GM19395 (cell line): Measurements from ENCODE around the gene MYH6.
"Not testable (repeated sequence)": the region's sequence is repeated elsewhere in the genome, so short reads cannot be mapped to it uniquely, and the experiment has no call there.

Source experiments
- ATAC-seq: cut with Tn5 transposase; IDR thresholded peaks from one replicate; pipeline ENCODE4 v1.9.1; 2021; ENCODE audit warnings: mild to moderate bottlenecking, moderate library complexity; ENCODE audit not compliant: unreplicated experiment

MYH6 gene

DNA sequence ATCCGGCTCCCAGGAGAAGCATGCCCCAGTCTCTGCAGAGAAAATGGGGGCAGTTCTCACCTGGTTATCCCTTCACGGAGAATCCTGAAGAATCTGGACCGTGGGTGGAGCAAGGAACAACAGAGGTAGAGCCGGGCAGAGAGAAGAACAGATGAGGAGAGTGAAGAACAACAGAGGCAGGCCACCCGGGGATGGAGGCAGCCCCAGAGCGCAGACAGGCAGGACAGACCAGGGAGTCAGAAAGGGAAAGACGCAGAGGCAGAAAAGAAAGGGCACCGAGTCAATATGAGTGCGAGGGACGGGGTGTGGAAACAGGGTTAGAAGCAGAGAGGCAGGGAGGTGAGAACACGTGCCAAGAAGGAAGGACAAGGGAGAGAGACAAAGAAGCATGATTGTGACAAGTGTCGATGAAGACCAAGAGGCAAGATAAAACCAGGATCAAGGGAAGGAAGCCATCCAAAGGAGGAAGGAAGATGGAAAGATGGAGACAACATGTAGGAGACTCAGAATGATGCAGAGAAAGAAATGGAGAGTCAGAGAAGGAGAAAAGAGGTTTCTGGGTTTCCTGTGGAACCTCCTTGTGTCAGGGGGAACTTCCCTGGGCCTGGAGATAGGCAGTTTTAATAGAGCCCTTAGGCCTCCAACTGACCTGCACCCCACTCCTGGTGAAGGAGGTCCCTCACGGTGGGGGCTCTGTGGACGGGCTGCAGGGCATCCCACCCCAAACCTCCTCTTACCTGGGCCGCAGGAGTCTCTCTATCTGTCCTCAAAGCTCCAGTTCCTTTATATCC, at the start of gene MYH6:
Gene MYH6, minus strand, starts transcription at position 758 of the 791 bp plus-strand sequence. CDS start 1,050 bp downstream, outside the sequence.
- ATAC-seq, result no peak

DNA sequence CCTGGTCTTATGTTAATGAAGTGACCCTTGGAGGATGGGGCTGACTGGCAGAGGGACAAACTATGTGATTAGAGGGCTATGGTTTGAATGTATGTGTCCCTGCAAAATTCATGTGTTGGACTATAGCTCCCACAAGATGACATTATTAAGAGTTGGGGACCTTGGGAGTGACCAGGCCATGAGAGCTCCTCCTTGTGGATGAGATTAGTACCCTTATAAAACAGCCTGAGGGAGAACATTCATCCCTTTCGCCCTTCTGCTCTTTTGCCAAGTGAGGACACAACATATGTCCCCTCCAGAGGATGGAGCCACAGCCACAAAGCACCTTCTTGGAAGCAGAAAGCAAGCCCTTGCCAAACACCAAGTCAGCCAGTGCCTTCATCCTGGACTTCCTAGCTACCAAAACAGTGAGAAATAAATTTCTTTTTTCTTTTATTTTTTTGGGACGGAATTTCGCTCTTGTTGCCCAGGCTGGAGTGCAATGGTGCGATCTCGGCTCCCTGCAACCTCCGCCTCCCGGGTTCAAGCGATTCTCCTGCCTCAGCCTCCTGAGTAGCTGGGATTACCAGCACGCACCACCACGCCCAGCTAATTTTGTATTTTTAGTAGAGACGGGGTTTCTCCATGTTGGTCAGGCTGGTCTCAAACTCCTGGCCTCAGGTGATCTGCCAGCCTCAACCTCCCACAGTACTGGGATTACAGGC, 49.0 kb upstream of the MYH6 start:
- not testable (repeated sequence) for ATAC-seq

DNA sequence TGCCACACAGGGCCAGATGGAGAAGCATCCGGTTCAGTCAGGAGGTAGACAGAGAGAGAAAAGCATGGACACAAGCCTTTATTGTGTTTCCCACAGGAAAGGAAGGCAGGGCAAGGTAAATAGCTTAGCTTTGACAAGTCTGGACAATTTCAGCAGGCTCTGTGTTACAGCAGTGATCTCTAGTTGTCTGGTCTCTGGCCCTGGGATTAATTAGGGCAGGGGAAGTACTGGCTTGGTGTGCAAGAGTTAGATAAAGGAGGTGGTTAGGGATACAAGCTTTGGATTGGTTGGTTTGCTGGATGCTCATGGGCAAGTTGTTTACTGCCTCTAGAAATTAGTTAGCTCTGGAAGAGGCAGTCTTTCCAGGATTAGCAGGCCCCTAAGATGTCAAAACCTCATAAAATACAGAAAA, 46.4 kb upstream of the MYH6 start:
- ATAC-seq, result no peak

DNA sequence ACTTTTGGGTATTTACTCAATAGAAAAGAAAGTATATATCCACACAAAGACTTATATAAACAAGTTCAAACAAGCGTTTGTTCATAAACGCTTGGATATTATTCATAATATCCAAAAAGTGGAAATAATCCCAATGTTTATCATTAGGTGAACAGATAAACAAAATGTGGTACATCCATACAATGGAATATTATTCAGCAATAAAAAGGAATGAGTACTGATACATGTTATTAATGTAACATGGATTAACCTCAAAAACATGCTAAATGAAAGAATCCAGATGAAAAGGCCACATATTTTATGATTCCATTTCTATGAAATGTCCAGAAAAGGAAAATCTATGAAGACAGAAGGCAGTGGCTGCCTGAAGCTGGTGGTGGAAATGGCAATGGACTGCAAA, 44.2 kb upstream of the MYH6 start:
- ATAC-seq, result no peak

DNA sequence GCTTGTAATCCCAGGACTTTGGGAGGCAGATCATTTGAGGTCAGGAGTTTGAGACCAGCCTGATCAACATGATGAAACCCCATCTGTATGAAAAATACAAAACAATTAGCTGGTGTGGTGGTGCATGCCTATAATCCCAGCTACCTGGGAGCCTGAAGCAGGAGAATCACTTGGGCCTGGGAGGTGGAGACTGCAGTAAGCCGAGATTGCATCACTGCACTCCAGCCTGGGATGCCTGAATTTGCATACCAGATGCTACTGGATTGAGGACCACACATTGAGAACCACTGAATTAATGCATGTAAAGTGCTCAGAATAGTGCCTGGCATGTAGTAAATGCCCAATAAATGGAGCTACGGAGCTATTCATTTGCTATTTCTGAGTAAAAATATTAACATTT, 42.3 kb upstream of the MYH6 start:
- ATAC-seq, result no peak

DNA sequence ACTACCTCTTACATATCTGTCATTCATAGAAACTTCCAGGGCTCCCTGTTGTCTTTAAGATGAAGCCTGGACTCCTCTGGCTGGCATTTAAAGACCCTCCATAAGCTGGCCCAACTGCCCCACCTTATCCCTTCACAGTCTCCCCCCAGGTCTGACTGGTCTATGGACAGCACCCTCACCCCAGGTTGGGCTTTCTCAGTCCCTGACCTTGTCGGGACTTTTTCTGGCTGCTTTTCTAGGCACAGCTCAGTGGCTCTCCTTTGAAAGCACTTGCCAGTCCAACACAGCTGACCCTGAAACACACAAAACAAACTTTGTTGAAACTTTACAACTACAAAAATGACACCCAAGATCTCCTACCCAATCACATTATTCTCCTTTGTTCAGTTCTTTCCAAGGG, 41.2 kb upstream of the MYH6 start:
- ATAC-seq, result no peak

DNA sequence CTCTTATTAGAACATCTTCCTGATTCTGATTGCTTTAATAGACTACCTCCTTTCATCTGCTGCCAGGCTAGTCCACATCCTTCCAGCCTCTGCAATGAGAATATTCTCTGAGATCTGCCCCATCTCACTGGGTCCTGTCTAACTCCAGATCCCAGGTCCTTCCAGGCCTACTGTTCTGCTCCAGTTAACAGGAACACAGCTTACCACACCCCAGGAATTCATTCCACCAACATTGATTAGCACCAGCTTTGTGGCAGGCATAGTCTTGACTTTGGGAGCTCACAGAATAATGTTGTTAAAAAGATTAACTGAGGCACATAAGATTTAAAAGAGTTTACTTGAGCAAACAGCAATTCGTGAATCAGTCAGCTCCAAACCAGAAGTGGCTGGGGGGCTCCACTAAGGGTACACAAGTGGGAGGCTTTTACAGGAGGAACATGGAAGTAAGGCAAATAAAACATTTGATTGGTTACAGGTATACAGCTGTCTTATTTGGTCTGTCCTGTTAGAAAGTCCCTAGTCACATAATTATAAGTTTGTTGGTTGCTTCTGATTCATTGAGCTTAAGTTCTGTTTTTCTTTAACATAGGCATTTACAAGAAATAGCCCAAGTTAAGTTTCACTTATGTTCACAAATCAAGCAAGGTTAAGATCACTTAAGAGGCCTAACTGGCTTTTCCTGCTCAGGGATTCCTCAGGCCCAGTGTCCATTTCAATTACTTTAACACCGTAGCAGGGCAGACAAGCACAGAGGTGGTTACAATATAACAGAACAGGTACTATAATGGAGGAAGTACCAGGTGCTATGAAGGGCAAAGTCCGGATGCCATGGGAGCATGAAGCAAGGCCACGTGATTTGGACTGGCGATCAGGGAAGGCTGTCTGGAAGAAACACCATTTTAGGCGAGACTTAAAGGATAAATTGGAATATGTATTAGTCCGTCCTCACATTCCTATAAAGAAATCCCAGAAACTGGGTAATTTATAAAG, 39.6 kb upstream of the MYH6 start:
- ATAC-seq, result no peak

DNA sequence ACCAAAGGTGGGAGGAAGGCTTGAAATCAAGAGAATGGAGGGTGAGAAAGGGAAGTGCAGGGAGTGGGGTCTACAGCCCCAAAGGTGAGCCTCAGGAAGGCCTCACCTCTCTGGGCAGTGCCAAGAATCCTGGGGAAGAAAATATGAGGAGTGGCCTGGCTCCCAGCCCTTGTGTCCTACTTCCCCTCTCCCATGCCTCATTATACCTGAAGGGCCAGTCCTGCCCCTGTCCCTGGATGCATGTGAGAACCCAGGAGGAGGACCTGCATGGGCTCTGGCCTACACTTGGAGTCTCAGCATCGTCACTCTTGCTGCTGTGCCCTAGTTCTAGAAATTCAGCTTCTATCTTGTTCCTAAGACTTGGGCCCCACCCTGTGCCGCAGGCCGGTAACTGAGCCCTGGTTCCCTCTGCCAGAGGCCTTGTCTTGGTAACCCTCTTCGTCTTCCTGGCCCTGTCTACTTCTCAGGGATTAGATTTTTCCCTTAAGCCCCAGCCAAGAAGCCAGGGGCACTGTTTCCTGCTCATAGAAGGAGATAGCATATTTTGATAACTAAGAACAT, 38.3 kb upstream of the MYH6 start:
- ATAC-seq, result no peak

DNA sequence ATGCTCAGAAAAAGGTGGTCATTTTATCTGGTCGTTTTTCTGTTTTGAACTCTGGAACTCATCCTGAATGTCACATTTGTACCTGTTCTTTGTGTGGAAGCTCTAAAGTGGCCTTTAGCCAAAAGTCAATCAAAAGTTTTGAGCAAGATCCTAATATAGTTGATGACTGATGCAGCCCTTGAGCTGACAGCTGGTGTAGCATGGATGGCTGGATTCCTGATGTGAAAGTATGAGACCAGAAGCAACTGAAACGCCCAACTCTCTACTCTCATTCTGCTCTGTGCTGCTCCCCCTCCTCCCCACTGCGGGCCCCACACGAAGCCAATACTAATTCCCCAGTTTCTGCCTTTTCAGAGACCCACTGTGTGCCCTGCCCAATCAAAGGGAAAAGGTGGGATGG, 37.7 kb upstream of the MYH6 start:
- ATAC-seq, result no peak

DNA sequence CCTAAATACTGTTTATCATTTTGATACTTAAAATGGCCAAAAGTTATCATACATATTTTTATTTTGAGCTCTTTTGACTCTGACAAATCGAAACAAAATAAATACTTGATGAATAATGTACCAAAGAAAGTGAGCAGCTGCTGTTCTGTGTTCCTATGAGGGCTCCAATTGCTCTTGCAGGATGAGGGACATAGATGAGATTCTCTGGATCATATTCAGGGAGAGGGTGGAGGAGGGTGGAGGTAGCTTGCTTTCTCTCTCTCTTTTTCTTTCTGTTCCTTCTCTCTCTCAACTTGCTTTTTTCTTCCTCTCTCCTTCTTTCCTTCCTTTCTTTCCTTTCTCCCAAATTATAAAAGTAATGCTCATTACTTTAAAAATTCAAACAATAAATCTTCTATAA, 36.2 kb upstream of the MYH6 start:
- no peak for ATAC-seq

DNA sequence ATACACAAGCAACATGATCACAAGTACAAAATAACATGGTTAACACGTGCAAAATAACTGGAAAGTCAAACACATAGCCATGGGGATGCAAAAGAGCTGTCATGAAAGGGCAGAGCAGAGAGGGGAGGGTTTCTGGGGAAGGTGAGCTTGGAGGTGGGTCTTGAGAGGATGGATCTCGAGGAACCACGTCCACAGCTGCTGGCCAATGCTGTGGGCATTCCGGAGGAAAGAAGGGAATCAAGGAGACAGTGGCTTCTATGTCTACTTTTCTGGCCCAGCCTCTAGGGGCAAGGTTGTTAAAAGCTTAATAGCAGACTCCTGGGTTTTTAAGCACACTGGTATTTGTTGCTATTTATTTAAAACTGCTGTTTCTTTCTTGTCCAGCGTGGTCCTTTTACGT, 35.8 kb upstream of the MYH6 start:
- no peak for ATAC-seq

DNA sequence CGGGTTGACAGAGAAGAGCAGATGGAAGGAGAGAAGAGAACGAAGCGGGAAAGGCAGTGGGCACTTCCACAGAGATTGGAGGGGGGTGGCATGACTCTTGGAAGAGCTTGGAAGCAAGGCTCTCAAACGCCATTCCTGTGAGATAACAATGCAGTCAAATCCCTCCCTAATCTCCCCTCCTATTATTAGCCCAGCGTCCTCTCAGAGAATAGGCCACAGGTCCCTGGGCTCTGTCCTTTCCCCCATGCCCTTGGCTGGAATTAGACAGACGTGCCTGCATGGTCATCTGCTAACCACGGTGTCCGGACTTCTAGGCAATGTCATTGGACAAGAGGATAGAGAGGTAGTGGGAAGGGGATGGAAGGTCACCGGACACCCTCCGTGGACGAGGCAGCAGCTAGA, 35.3 kb upstream of the MYH6 start:
- ATAC-seq, result no peak

DNA sequence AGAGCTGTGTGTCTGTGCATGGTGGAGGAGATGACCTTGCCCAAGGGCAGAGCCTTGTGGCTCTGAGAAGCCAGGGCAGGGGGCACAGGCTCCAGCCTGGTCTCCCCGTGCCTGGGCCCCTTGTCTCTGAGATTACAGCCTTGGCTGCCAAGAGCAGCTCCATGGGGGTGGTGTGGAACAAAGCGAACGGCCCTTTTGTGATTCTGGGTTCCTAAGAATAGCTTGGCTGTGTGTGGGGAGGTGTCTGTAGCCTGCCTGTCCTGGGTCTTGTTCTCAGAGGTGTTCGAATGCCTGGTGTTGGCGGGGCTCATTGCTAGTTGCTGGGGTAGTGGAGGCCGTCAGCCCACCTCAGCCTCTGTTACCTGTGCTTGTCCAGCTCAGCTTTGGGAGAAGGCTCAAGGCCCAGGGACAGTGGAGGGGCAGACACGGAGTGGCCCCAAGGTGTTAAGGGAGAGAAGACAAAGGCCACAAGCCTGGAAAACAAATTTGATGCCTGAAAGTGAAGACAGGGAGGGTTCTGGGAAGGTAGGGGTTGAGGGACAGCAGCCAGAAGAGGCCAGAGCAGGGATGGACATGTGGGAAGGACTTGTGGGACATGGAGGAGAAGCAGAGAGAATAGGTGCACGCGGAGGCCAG, 34.8 kb upstream of the MYH6 start:
- ATAC-seq, result no peak

DNA sequence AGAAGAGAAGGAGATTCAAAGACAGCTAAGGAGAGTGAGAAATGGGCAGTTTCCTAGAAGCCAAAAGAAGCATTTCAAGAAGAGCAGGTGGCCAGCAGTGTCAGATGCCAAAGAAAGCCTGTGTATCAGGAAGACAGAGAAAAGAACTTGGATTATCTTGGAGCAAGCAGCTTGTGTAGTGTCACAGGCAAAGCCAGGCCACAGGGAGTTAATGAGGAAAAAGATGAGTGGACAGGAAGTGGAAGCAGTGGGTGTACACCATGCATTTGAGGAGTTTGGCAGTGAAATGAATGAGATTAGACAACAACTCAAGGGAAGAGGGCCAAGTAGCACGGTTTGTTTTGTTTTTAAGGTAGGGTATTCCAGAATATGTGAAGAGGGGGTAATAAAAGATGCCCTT, 33.0 kb upstream of the MYH6 start:
- no peak for ATAC-seq

DNA sequence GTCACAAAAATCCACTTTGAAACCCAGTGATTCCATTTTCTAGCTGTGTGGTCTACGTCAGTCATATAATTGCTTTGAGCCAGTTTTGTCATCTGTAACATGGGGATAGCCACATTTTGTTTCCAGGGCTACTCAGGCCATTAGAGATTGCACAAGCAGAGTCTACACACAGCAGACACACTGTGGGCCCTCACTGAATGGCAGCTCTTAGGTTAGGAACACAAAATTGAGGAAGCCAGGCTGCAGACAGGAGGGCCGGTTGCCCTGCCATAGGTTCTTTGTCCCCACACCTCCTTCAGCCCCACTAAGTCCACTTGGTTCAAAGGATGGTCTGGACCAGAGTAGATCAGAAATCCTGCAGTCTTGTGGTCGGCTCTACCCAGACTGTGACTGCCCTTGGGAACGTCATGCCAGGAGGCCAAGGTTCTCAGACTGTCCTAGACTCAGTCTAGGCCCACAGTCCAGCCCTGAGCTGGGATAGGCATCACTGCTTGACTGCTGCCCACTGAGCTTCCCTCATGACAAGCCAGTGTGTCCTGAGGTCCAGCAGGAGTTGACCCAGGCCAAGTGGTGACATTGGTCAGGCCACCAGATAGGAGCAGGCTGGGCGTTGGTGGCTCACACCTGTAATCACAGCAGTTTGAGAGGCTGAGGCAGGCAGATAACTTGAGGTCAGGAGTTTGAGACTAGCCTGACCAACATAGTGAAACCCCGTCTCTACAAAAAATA, 31.2 kb upstream of the MYH6 start:
- no peak for ATAC-seq

DNA sequence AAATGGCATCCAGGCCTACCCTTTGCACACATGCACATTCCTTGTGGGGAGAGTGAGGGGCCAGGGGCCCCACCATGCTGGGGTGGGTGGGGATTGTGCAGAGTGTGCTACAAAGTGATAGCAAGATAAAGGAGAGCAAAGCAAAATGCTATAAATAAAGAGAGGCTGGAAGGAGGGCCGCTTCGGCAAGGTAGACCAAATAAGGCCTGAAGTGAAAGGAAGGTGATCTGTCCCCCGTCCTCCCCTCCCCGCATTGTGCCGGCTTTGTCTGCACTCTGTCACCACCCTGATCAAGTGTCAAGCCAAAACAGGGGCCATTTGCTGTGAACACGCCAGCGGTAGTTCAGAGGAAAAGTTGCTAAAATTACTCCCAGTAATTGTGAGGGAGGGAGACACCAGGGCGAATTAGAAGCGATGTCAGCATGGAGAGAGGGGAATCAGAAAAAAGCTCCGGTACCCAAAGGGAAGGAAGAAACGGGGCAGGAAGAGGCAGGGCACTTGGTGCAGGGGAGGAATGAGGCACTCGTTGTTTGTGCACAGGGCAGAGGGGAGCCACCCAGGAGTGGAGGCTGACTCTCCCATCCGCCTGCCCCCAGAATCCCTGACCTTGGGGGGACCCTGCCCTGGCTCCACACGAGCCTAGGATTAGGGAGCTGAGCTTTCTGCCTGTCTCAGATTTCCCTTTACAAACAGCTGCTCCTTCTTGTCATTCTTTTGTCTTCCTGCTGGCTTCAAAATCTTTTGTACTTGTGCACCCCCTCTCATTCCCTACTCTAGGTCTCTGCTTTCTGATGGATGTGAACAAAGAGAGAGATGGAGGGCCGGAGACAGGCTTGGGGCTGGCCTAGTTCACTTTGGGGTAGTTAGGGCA, 30.3 kb upstream of the MYH6 start:
- ATAC-seq, result no peak

DNA sequence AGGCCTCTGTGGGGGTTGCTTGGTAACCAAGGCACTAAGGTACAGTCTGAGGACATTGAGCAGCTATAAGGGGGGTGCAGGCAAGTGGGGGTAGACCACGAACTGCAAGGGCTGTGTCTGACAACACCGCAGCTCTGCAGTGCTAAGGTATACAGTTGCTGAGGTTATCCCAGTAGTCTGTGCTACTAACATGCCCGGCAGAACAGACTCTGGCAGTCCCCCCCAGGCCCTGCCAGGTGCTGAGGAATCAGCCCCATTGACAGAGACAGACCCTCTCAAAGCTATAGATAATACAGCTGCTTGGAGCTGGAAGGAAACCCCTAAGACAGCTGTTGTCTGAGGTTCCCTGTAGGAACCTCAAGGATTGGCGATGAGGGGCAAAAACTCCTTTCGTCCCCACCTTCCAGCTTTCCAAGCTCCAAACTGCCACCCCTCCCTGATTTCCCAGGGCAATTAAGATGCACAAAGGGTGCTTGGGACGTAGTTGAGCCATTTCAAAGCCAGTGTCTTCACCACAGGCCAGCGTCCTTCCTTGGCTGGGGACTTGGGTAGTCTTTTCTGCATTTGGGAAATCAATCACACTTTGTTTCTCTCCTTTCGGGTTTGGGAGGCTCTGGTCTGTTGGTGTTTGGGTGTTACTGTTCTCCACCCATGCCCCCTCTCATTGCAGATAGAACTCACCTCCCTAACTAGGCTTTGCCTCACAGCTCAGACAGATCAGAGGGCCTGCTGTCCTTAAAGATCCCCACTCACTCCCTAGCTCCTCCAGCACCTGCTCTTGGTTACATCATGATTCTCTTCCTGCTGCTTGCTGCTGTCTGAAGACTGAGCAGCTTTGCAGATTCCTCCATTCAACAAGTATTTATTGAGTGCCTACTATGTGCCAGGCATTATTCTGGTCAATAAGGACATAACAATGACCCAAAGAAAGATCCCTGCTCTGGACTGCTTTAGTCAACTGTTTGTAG, 29.3 kb upstream of the MYH6 start:
- no peak for ATAC-seq
